HG02981 (cell line): ENCODE data around the gene SMG6.
"Not testable (repeated sequence)": the region's sequence is repeated elsewhere in the genome, so short reads cannot be mapped to it uniquely, and the experiment has no call there.

ENCODE experiments used
- ATAC-seq: cut with Tn5 transposase; IDR thresholded peaks from one replicate; pipeline ENCODE4 v1.9.1; 2021; ENCODE audit warnings: mild to moderate bottlenecking, moderate library complexity; ENCODE audit not compliant: unreplicated experiment

Gene SMG6

DNA sequence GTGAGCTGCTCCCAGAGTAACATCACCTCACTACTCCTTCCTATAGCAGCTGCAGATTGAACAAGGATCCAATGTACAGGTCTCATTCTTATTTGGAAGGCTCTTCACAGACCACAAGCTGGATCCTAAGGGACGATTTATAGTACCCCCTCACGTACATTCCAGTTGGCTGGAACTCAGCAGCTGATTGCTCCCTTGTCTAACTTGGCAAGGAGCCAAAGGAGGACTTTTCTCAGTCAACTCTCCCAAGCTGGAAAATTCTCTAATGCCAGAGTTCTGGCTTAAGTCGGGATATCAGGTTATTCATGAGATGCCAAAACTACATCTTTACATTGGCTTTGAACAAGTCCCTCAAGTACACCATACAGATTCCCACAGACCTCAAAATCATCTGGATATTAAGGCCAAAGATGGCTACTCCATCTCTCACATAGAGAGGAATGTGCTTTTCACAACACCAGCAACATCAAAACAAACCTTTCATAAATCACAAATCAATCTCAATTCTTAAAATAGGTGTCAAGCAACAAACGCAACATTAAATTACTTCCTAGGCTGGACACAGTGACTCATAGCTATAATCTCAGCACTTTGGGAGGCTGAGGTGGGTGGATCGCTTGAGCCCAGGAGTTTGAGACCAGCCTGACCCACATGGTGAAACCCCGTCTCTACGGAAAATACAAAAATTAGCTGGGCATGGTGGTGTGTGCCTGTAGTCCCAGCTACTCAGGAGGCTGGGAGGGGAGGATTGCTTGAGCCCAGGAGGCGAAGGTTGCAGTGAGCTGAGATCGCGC, 39.3 kb downstream of the SMG6 start:
- no peak for ATAC-seq

DNA sequence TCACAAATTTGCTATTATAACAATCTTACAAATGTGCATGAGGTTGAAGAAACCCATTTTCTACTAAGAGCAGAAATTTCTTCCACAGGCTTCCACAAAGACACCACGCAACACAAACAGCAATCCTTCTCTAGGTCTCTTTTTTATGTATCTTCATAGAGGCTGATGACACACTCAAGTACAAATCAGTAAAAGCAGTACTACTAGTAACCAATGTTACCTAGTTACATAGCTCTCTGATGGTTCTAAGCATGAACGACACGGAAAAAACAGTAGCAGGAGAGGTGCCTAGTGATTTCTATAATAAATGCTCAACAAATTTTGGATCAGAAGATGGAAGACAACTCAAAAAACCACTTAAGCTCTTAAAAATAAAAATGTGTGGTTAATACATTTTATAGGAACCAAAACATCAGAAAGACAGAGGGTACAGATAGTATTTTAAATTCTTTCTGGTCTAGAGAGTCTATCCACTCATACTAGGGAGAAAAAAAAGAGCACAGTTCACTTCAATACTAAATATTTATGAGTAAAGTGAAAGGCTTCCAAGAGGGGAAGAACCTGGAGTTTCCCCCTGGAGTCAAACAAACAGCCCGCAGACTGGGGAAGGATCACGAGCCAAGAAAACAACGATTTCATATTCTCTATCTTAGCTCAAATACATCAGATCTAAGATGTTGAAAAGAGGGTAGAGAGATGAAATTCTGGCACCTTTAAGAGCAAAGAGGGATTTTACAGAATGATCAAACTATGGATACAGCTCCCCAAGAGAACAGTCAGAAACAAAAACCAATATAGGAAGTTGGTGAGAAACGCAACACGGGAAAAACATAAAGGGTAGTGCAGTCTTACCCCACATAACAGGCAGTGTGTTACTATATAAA, 40.2 kb downstream of the SMG6 start:
- ATAC-seq, result no peak

DNA sequence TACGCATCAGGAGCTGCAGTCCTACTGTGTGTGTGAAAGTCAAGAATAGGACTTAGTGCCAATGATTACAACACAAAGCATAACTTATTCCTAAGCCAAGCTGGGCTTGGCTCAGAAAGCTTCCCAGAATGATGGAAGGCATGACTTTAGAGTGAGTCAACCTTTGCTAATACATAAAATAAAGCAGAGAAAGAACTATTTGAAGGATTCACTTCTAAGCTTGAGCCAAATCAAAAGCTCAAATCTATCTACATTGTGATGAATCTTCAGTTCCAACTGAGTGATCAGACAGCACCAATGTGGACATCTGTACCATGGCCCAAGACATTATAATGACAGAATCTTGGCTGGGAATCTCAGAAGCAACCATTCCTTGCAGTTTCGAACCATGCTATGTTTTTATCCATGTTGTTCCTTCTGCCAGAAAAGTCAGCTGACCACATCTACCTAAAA, 41.4 kb downstream of the SMG6 start:
- ATAC-seq, result no peak

DNA sequence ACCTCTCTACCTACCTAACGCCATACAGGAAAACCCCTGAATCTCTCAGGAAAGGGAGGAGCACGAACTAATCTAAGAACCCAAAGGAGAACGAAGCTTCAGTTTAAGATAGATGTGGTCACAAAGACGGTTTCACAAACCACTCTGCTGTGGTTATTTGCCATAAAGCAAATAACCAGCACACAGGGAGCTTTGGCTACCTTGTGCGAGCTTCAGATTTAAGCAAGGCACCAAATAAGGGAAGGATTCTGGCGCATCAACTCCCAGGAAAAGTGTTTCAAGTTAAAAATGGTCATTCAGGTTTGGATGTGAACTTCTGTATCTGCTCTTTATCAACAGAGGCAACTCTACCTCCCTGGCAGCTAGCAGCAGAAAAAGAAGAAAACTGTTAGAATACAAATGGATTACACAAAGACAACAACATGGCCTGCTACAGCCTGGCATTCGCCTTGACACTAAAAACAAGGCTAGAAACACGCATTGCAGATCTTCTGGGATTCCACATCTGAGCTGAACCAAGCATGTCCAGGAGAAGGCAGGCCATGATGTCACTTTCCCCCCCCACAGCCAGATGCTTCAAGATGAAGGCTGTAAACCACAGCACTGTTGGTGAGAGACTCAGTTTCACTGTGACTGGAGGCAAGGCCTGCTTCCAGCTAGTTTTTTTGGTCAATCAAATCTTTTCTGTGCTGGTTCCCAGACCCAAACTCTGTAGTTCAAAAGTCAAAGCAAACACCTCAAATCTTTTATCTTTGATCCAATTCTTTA, 43.6 kb downstream of the SMG6 start:
- ATAC-seq, result peak; percentile 53

DNA sequence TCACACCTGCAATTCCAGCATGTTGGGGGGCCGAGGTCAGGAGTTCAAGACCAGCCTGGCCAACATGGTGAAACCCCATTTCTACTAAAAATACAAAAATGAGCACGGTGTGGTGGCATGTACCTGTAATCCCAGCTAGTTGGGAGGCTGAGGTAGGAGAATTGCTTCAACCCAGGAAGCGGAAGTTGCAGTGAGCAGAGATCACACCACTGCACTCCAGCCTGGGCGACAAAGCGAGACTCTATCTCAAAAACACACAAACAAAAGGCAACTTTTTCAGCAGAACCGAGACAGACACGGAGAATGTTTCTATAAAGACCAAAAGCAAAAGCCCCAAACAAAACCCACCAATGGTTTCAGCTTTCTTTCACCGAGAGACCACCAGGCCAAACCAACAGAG, 44.8 kb downstream of the SMG6 start:
- ATAC-seq, result not testable (repeated sequence)

DNA sequence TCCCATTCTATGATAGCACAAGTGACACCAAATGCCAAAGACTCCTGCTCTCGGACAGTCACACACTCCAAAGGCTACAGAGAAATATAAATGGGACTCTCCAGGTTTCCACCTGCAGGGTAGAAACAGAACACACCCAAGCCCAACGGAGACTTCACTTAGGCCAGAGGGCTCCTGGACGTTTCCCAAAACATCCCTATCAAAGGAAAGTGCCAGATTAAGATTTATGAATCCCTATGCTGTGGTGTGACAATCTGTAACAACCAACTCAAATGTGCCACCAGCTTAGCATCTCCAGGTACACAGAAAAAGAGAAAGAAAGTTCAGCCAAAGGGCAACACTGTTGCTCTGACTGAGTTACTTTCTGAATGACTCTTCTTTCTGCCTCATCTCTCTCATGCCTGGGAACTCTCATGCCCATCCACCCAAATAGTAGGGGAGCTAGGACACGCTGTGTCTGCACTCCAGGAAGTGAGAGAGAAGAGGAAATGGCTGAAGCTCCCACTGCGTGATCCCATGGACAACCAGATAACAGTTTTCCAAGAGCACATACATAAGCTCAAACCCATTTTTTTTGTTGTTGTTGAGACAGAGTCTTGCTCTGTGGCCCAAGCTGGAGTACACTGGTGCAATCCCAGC, 49.7 kb downstream of the SMG6 start:
- peak; percentile 65 for ATAC-seq

DNA sequence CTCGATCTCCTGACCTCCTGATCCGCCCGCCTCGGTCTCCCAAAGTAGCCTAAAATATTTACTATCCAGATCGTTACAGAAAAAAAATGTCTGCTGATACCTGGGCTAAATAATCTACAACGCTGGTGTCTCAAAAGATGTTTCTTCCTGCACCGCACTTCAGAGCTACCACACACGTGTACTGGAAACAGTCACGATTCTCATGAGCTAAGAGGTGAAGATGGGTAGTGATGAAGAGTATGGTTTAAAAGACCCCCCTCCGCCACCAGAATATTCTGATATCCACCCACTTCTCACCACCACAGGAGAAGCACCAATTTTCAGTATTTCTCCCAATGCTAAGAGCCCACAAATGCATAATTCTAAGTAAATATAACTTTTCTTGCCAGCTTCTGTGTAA, 50.2 kb downstream of the SMG6 start:
- no peak for ATAC-seq

DNA sequence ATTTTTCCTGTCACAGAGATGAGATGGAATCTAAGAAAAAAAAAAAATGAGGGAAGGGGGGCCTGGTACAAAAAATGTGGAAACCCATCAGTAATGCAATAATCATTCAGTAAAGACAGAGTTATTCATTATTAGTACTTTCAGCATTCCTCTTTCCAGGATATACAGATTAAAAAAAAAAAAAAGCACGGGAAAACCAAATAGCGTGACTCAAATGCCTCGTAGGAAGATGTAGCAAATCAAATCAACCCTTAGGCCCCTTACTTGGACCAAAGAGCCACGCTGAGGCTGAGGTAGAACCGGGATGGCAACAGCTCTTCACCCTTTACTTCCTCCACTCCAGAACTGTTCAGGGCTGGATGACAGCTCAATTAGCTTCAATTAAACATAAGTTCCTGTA, 52.5 kb downstream of the SMG6 start:
- ATAC-seq, result no peak

DNA sequence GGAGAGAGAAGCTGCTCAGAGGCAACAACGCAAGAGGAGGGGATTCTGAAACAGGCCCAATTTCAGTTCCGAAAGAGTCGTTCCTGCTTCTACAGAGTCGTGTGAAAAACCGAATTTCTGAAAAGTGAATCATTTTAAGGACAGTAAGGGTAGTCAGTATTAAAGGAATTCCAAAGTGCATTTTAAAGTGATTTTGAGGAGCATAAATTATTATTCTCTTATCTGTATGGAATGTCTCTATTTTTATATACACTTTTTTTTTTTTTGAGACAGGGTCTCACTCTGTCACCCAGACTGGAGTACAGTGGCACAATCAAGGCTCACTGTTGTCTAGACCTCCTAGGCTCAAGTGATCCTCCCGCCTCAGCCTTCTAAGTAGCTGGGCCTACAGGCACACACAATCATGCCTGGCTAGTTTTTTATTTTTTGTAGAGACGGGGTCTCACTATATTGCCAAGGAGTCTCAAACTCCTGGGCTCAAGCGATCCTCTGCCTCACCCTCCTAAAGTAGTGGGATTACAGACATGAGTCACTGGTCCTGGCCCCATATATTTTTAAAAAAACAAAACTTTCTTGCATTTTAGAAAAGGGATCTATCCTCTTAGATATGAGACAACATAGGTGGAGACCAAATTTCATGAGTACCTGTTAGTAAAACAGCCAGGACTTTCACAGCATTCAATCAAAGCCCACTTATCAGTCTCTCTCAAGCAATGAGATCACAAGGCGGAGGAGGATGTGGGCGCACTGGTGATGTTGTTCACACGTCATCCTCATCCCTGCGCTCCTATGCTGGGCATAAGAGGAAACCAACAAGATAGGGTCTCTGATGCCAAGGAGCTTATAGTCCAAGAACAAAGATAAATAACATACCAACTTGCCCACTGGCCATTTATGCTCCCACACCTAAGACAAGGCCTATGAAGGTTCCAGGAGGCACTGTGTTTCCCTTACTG, 53.2 kb downstream of the SMG6 start:
- no peak for ATAC-seq

DNA sequence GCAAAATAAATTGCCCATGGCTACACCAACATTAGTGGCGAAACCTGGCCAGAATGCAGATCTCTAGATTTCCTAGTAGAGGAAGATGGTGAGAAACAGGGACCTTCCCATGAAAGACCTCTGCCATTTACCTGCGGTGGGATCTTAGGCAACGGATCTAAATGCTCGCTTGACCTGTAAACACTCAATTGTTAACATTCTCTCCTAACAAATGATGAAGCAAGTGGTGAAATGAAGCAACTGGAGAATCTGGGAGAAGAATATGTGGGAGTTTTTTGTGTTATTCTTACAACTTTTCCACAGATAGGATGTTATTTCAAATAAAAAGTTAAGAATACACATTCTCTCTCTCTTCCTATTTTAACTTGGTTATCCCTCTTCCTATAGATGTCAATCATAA, 56.6 kb downstream of the SMG6 start:
- ATAC-seq, result no peak

DNA sequence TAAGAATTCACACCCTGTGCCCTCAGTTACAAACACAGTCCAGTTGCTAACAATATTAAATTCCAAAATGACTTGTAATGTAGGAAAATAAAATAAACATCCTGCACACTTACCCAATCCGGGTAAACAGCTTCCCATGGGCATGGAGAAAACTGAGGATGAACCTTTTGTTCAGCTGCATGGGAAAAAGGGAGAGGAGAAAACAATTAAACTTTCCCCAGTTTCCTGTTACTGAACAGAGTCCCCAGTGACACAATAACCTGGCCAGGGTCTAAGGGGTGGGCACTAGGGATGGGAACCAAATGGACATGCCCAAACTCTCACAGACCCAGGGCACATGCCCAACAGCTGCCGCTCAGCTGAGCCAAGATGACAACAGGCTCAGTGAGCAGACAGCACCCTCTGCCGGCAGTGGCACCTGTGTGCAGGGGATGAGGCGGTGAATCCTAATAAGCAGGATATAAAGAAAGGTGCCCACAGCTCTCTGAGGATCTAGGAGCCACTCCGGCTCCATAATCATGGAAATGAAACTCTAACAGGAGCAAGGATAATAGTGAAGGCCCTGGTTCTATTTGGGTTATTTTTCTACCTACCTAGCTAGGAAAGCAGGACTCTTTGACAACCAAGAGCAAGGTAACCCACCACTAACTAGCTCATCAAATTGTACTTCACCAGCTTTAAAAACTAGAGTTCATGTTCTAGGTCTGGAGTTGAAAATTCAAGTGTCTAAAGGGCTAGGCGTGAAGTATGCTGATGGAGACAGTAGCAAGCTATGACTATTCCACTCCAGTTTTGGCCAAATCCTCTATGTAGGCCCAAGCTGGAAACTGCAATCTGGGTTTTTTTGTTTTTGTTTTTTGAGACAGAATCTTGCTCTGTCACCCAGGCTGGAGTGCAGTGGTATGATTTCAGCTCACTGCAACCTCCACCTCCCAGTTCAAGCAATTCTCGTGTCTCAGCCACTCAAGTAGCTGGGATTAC, 58.8 kb downstream of the SMG6 start:
- ATAC-seq, result peak; percentile 46

DNA sequence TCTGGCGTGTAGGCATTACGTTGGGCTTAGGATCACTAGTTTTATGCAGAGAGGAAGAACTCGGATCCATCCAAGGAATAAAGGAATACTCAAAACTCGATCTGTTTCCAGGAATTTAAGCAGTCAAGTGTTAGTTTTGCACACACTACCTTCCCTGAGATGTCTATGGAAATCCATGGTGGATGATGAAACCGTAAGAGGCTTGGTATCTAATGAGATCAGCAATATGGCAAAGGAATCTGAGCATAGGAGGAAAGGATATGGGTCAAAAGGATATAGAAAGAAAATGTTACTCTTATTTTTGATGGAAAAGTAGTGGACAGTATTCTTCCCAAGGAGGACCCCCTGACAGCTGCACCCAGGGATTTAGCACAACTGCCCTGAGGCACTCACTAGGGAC, 59.6 kb downstream of the SMG6 start:
- no peak for ATAC-seq

DNA sequence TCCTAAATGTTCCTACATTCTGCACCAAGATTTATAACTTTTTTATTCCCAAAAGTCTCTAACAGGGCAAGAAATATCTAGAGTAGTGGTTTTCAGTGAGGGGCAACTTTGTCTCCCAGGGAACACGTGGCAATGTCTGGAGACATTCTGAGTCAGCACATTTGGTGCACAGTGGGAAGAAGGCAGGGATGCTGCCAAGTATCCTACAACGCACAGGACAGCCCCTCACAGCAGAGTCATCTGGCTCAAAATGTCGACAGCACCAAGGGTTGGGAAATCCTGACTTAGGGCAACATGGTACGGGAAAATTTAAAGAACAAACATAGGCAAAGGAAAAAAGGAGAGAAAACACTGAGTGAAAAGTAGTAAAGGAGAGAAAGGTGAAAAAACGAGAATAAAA, 61.8 kb downstream of the SMG6 start:
- no peak for ATAC-seq

DNA sequence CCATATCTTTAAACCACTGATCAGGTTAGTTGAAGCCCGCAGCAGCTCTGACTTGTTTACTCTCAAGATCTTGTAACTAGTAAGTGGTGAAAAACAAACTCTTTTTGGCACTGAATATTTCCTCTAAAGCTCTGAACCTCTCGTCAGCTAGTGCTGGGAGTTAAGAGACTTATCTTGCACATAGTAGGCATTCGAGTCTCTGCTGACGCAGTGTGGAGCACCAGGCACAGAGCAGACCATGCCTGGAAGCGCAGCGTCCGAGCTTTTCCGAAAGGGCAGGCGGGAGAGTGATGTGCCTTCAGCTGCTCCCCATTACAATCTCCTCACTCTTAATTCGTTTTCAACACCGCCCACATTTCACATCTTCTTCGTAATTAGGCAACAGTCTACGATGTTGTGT, 63.0 kb downstream of the SMG6 start:
- no peak for ATAC-seq

DNA sequence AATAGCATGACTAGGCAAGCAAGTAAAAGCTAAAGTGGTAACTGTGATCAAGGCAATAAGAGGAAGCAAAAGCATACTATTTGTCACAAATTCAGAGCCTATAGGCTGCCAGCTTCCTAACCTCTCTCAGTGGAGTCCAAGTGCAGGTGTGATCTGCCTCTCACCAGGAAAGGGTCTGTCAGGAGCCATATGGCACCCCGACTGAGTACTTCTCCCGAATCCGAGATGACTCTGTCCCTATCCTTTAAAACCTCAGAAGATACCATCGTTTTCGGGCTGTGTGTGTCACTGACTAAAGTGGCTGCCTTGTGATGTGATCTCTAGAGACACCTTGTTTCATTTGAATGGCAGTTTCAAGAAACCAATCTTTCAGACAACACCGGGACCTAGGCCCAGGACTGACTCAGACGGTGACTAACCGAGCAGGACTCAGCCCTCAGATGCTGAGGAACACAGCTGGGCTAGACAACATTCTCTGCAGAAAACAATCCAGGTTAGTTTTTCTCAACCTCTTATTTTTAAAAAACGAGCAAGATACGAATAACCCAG, 63.6 kb downstream of the SMG6 start:
- peak; percentile 57 for ATAC-seq

DNA sequence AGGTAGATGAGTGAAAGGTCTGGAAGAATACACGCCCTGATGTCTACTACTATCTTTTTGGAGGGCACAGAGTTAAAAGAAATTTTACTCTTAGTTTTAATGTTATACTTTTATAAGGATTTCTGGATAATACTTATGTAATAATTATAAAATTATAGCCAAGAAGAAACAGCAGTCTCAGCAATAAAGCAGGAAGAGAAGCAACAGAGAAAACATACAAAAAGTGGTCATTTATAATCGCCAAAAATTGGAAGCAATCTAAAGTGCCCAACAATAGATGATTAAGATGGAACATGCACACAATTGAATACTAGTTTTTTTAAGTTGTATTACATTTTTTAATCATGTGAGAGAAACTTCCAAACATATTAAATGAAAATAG, 64.4 kb downstream of the SMG6 start:
- ATAC-seq, result no peak

DNA sequence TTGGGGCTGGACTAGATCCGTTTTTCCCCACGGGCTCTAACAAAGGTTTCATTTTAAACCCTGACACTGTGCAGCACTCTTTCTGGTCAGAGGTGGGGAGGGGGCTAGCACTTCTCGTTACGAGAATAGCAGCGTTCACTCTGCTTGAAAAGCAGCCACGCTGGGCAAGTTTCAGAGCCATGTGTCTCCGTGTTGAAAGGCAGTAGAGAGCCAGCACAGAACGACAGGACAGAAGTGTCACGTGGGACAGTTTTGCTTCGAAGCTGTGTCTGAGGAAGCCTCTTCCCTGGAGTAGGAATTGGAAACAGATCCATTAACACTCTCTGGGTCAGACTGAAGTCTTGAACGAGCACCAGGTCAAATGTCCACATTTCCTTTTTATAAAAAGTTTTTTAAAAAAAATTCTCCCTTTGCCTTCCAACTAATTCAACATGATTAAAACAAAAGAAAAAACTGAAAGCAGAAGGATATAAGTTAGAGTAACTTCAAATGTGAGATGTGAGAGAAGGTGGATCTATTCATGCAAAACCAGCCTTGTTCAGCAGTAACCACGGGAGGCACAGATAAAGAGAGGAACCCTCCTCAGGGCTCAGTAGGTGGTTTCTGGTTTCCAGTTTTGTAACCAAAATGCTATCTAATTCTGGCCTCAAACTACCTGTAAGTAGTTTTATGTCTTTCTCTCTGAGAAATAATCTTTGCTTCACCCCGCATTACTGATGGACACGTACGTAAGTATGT, 65.0 kb downstream of the SMG6 start:
- ATAC-seq, result peak; percentile 45

DNA sequence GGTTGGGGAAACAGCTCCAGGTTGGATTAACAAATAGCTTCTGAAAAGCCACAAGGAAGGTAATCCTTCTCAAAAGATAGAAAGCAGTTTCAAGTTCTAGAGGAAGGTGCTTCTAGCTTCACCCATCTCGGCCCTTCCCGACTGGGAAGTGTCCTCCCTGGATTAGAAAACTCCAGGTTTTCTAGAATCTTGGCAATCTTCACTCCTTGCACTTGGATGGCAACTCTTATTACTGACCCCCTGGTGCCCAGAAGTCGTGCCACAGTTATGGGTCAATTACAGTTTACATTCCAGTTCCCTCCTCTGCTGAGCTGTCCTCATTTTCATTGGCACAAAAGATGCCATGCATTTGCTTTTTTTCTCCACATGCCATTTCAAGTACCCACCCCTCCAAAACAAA, 65.6 kb downstream of the SMG6 start:
- no peak for ATAC-seq
